Activated naive CD4-positive, alpha-beta T cell treated with anti-CD3 and anti-CD28 coated beads, Interleukin-2, amount 50 U/mL, for 24 hours (primary cell): ENCODE results near the gene PRSS22.

Experiments used
- H3K27ac Mint-ChIP-seq: one replicate; pipeline ENCODE4 v1.8.0; 2021; ENCODE audit warnings: mild to moderate bottlenecking, mixed read lengths
- H3K27me3 Mint-ChIP-seq: one replicate; pipeline ENCODE4 v1.8.0; 2021; ENCODE audit warnings: mixed read lengths
- H3K36me3 Mint-ChIP-seq: one replicate; pipeline ENCODE4 v1.8.0; 2021; ENCODE audit warnings: mixed read lengths
- H3K4me1 Mint-ChIP-seq: one replicate; pipeline ENCODE4 v1.8.0; 2021; ENCODE audit warnings: mixed read lengths
- H3K4me3 Mint-ChIP-seq: one replicate; pipeline ENCODE4 v1.8.0; 2021; ENCODE audit warnings: mild to moderate bottlenecking, mixed read lengths
- H3K9me3 Mint-ChIP-seq: one replicate; pipeline ENCODE4 v1.8.0; 2021; ENCODE audit warnings: mixed read lengths

The PRSS22 gene

GRCh38 chr16:2845116-2845515, 12.9 kb downstream of the PRSS22 start:
- Mint-ChIP-seq H3K27me3 (no peaks in the 10 kb centered on the region), H3K4me3 (no peak overlapping the region), H3K9me3 (no peaks in the 10 kb centered on the region), H3K27ac (no peak overlapping the region), H3K4me1 (peaks cover 29% of the 10 kb centered on the region), H3K36me3 (no peaks in the 10 kb centered on the region)

- H3K4me3 Mint-ChIP-seq: no peak overlapping the region
- H3K36me3 Mint-ChIP-seq: no peaks in the 10 kb centered on the region
- no peaks in the 10 kb centered on the region for H3K9me3 Mint-ChIP-seq
- no peak overlapping the region for H3K27ac Mint-ChIP-seq
- no peaks in the 10 kb centered on the region for H3K27me3 Mint-ChIP-seq
- peaks cover 38% of the 10 kb centered on the region for H3K4me1 Mint-ChIP-seq
Measured at GRCh38 chr16:2843526-2843925, 14.4 kb downstream of the PRSS22 start.

- Mint-ChIP-seq H3K27ac (peak overlapping the region; percentile 91), H3K4me3 (peak overlapping the region; percentile 82), H3K9me3 (no peaks in the 10 kb centered on the region), H3K4me1 (peaks cover 44% of the 10 kb centered on the region), H3K27me3 (no peaks in the 10 kb centered on the region), H3K36me3 (no peaks in the 10 kb centered on the region)
Measured at GRCh38 chr16:2842340-2843000, 15.5 kb downstream of the PRSS22 start.

- no peaks in the 10 kb centered on the region for H3K36me3 Mint-ChIP-seq
- H3K9me3 Mint-ChIP-seq: no peaks in the 10 kb centered on the region
- H3K27ac Mint-ChIP-seq: no peak overlapping the region
- H3K4me1 Mint-ChIP-seq: peaks cover 39% of the 10 kb centered on the region
- H3K4me3 Mint-ChIP-seq: peak overlapping the region; percentile 82
- no peaks in the 10 kb centered on the region for H3K27me3 Mint-ChIP-seq
Measured at GRCh38 chr16:2841606-2842339, 16.2 kb downstream of the PRSS22 start.

GRCh38 chr16:2840914-2841313, 17.1 kb downstream of the PRSS22 start:
- no peak overlapping the region for H3K27ac Mint-ChIP-seq
- no peak overlapping the region for H3K4me3 Mint-ChIP-seq
- H3K4me1 Mint-ChIP-seq: peaks cover 33% of the 10 kb centered on the region
- no peaks in the 10 kb centered on the region for H3K36me3 Mint-ChIP-seq
- H3K9me3 Mint-ChIP-seq: no peaks in the 10 kb centered on the region
- H3K27me3 Mint-ChIP-seq: no peaks in the 10 kb centered on the region

GRCh38 chr16:2839650-2840450, 18.1 kb downstream of the PRSS22 start:
- H3K27me3 Mint-ChIP-seq: no peaks in the 10 kb centered on the region
- H3K4me3 Mint-ChIP-seq: no peak overlapping the region
- no peaks in the 10 kb centered on the region for H3K36me3 Mint-ChIP-seq
- H3K27ac Mint-ChIP-seq: no peak overlapping the region
- H3K4me1 Mint-ChIP-seq: peaks cover 33% of the 10 kb centered on the region
- no peaks in the 10 kb centered on the region for H3K9me3 Mint-ChIP-seq

- Mint-ChIP-seq H3K27ac (no peak overlapping the region), H3K9me3 (no peaks in the 10 kb centered on the region), H3K27me3 (no peaks in the 10 kb centered on the region), H3K4me3 (no peak overlapping the region), H3K4me1 (peaks cover 33% of the 10 kb centered on the region), H3K36me3 (no peaks in the 10 kb centered on the region)
Measured at GRCh38 chr16:2838928-2839327, 19.0 kb downstream of the PRSS22 start.

- no peak overlapping the region for H3K27ac Mint-ChIP-seq
- H3K4me1 Mint-ChIP-seq: peaks cover 23% of the 10 kb centered on the region
- no peaks in the 10 kb centered on the region for H3K36me3 Mint-ChIP-seq
- no peak overlapping the region for H3K4me3 Mint-ChIP-seq
- H3K9me3 Mint-ChIP-seq: no peaks in the 10 kb centered on the region
- H3K27me3 Mint-ChIP-seq: no peaks in the 10 kb centered on the region
Measured at GRCh38 chr16:2836646-2837508, 21.1 kb downstream of the PRSS22 start.

- Mint-ChIP-seq H3K27ac (no peak overlapping the region), H3K4me3 (no peak overlapping the region), H3K27me3 (no peaks in the 10 kb centered on the region), H3K36me3 (no peaks in the 10 kb centered on the region), H3K4me1 (peaks cover 15% of the 10 kb centered on the region), H3K9me3 (no peaks in the 10 kb centered on the region)
Measured at GRCh38 chr16:2835638-2836493, 22.1 kb downstream of the PRSS22 start.

- Mint-ChIP-seq H3K27me3 (no peaks in the 10 kb centered on the region), H3K4me1 (peaks cover 15% of the 10 kb centered on the region), H3K27ac (no peak overlapping the region), H3K9me3 (no peaks in the 10 kb centered on the region), H3K4me3 (no peak overlapping the region), H3K36me3 (no peaks in the 10 kb centered on the region)
Measured at GRCh38 chr16:2834968-2835367, 23.0 kb downstream of the PRSS22 start.

- Mint-ChIP-seq H3K4me1 (peaks cover 5% of the 10 kb centered on the region), H3K36me3 (no peaks in the 10 kb centered on the region), H3K4me3 (no peak overlapping the region), H3K27ac (no peak overlapping the region), H3K9me3 (no peaks in the 10 kb centered on the region), H3K27me3 (no peaks in the 10 kb centered on the region)
Measured at GRCh38 chr16:2833776-2834175, 24.2 kb downstream of the PRSS22 start.

- Mint-ChIP-seq H3K27ac (no peak overlapping the region), H3K27me3 (no peaks in the 10 kb centered on the region), H3K9me3 (no peaks in the 10 kb centered on the region), H3K4me1 (no peaks in the 10 kb centered on the region), H3K36me3 (no peaks in the 10 kb centered on the region), H3K4me3 (no peak overlapping the region)
Measured at GRCh38 chr16:2831203-2831602, 26.8 kb downstream of the PRSS22 start.

GRCh38 chr16:2830355-2830695, 27.6 kb downstream of the PRSS22 start:
- no peak overlapping the region for H3K4me3 Mint-ChIP-seq
- no peaks in the 10 kb centered on the region for H3K36me3 Mint-ChIP-seq
- no peaks in the 10 kb centered on the region for H3K27me3 Mint-ChIP-seq

GRCh38 chr16:2829501-2830354, 28.2 kb downstream of the PRSS22 start, which contains the start of gene ZG16B:
ZG16B (plus strand) TSS chr16:2830303; CDS start chr16:2830442, 139 bp downstream.
- Mint-ChIP-seq H3K27me3 (no peaks in the 10 kb centered on the region), H3K4me3 (no peak within 1 kb of the TSS)

More at GRCh38 chr16:2830355-2830695, 27.6 kb downstream of the PRSS22 start:
- Mint-ChIP-seq H3K9me3 (no peaks in the 10 kb centered on the region), H3K4me1 (no peaks in the 10 kb centered on the region), H3K27ac (no peak overlapping the region)

More at GRCh38 chr16:2829501-2830354, 28.2 kb downstream of the PRSS22 start, which contains the start of gene ZG16B:
- no peaks in the 10 kb centered on the region for H3K9me3 Mint-ChIP-seq
- H3K36me3 Mint-ChIP-seq: no peaks in the 10 kb centered on the region
- no peak within 1 kb of the TSS for H3K27ac Mint-ChIP-seq
- no peaks in the 10 kb centered on the region for H3K4me1 Mint-ChIP-seq
